OCI-LY3 (cell line): Measurements from ENCODE around the gene VCAN.
"Not testable (repeated sequence)": the region's sequence is repeated elsewhere in the genome, so short reads cannot be mapped to it uniquely, and the experiment has no call there.

Source experiments
- H2AFZ ChIP-seq: fragments of 200-600, 300-600 bp; shearing (Covaris generic); 2 replicates; pipeline ENCODE4 v1.6.0; 2014; ENCODE audit warnings: antibody characterized with exemption, low read depth, low read length
- H3K27ac ChIP-seq: fragments of 200-600, 300-600 bp; sonication (generic); 2 replicates; pipeline ENCODE4 v1.5.1; 2014; ENCODE audit warnings: mild to moderate bottlenecking, low read length, moderate library complexity, mixed read lengths
- H3K27me3 ChIP-seq: fragments of 200-600, 300-600 bp; sonication (generic); 2 replicates; pipeline ENCODE4 v1.6.1; 2014; ENCODE audit warnings: low read depth, low read length, mixed read lengths
- H3K36me3 ChIP-seq: fragments of 200-600, 300-600 bp; sonication (generic); replicated peaks from 2 replicates; pipeline ENCODE3; 2014; ENCODE audit warnings: low read depth, low read length, mixed read lengths
- H3K4me1 ChIP-seq: fragments of 300-600, 200-600 bp; sonication (generic); 2 replicates; pipeline ENCODE4 v1.6.1; 2014; ENCODE audit warnings: low read length, mixed read lengths
- H3K4me2 ChIP-seq: fragments of 200-600, 300-600 bp; sonication (generic); 2 replicates; pipeline ENCODE4 v1.6.1; 2014; ENCODE audit warnings: low read length, mixed read lengths
- H3K4me3 ChIP-seq: fragments of 300-600, 200-600 bp; sonication (generic); 2 replicates; pipeline ENCODE4 v1.5.1; 2014; ENCODE audit warnings: antibody characterized with exemption, mild to moderate bottlenecking, low read length, moderate library complexity
- H3K79me2 ChIP-seq: fragments of 300-600, 200-600 bp; shearing (Covaris generic); 2 replicates; pipeline ENCODE4 v1.6.1; 2014; ENCODE audit warnings: mild to moderate bottlenecking, low read length, mixed read lengths
- H3K9ac ChIP-seq: fragments of 300-600, 200-600 bp; shearing (Covaris generic); 2 replicates; pipeline ENCODE4 v1.6.0; 2014; ENCODE audit warnings: mild to moderate bottlenecking, low read length, moderate library complexity
- H3K9me3 ChIP-seq: fragments of 200-600, 300-600 bp; shearing (Covaris generic); 2 replicates; pipeline ENCODE4 v1.6.1; 2014; ENCODE audit warnings: low read length, mixed read lengths; ENCODE audit not compliant: insufficient read depth
- H4K20me1 ChIP-seq: fragments of 200-600, 300-600 bp; sonication (generic); 2 replicates; pipeline ENCODE4 v1.6.1; 2016; ENCODE audit warnings: low read length, mixed read lengths; ENCODE audit not compliant: insufficient read depth
- EZH2phosphoT487 ChIP-seq: fragments of 200-600 bp; shearing (Covaris generic); IDR thresholded peaks from 2 replicates; pipeline ENCODE4 v1.6.1; 2018; ENCODE audit warnings: antibody characterized with exemption, mixed run types, low read depth
- TF ChIP-seq, protein P1 (sequence below): fragments of 200-600, 300-600 bp; sonication (generic); IDR thresholded peaks from 2 replicates; pipeline ENCODE4 v1.5.1; 2014; ENCODE audit warnings: antibody characterized with exemption, low read length, low read depth

Gene VCAN

GRCh38 chr5:83436276-83436675 lies 35.3 kb upstream of the VCAN start:
- no peak overlapping the region for H3K27ac ChIP-seq
- H3K27me3 ChIP-seq = no peaks in the 10 kb centered on the region
- no peaks in the 10 kb centered on the region for H3K4me1 ChIP-seq
- no peak overlapping the region for H3K4me2 ChIP-seq
- TF ChIP-seq, protein P1, sequence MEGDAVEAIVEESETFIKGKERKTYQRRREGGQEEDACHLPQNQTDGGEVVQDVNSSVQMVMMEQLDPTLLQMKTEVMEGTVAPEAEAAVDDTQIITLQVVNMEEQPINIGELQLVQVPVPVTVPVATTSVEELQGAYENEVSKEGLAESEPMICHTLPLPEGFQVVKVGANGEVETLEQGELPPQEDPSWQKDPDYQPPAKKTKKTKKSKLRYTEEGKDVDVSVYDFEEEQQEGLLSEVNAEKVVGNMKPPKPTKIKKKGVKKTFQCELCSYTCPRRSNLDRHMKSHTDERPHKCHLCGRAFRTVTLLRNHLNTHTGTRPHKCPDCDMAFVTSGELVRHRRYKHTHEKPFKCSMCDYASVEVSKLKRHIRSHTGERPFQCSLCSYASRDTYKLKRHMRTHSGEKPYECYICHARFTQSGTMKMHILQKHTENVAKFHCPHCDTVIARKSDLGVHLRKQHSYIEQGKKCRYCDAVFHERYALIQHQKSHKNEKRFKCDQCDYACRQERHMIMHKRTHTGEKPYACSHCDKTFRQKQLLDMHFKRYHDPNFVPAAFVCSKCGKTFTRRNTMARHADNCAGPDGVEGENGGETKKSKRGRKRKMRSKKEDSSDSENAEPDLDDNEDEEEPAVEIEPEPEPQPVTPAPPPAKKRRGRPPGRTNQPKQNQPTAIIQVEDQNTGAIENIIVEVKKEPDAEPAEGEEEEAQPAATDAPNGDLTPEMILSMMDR = no peak
- TF ChIP-seq EZH2phosphoT487 = no peak
- H3K4me3 ChIP-seq = no peak overlapping the region
- H3K79me2 ChIP-seq = no peaks in the 10 kb centered on the region
- no peaks in the 10 kb centered on the region for H4K20me1 ChIP-seq
- no peak overlapping the region for H2AFZ ChIP-seq
- H3K36me3 ChIP-seq = no peaks in the 10 kb centered on the region
- H3K9me3 ChIP-seq = no peaks in the 10 kb centered on the region
- H3K9ac ChIP-seq = no peak overlapping the region

GRCh38 chr5:83437697-83438096 lies 33.8 kb upstream of the VCAN start:
- H2AFZ ChIP-seq, H3K79me2 ChIP-seq, H3K9me3 ChIP-seq: not testable (repeated sequence)

GRCh38 chr5:83440826-83441225 lies 30.7 kb upstream of the VCAN start:
- Histone ChIP-seq H3K9ac (no peak overlapping the region), H3K36me3 (no peaks in the 10 kb centered on the region), H4K20me1 (no peaks in the 10 kb centered on the region), H3K4me2 (no peak overlapping the region), H3K27ac (no peak overlapping the region), H3K4me3 (no peak overlapping the region), H2AFZ (no peak overlapping the region), H3K27me3 (no peaks in the 10 kb centered on the region), H3K4me1 (no peaks in the 10 kb centered on the region), H3K79me2 (no peaks in the 10 kb centered on the region), H3K9me3 (no peaks in the 10 kb centered on the region)
- TF ChIP-seq, protein P1 = no peak
- no peak for TF ChIP-seq EZH2phosphoT487

More at GRCh38 chr5:83437697-83438096, 33.8 kb upstream of the VCAN start:
- H3K4me3 ChIP-seq, H3K4me2 ChIP-seq, H3K36me3 ChIP-seq, H3K4me1 ChIP-seq, H4K20me1 ChIP-seq, H3K27ac ChIP-seq, H3K27me3 ChIP-seq, H3K9ac ChIP-seq: not testable (repeated sequence)

GRCh38 chr5:83441747-83442146 lies 29.8 kb upstream of the VCAN start:
- Histone ChIP-seq H3K36me3 (no peaks in the 10 kb centered on the region), H3K4me2 (no peak overlapping the region), H3K27me3 (no peaks in the 10 kb centered on the region), H3K9me3 (no peaks in the 10 kb centered on the region), H3K79me2 (no peaks in the 10 kb centered on the region), H3K4me3 (no peak overlapping the region), H3K4me1 (no peaks in the 10 kb centered on the region), H3K27ac (no peak overlapping the region), H3K9ac (no peak overlapping the region), H4K20me1 (no peaks in the 10 kb centered on the region), H2AFZ (no peak overlapping the region)
- TF ChIP-seq, protein P1 = no peak
- TF ChIP-seq EZH2phosphoT487 = no peak

GRCh38 chr5:83443534-83443933 lies 28.0 kb upstream of the VCAN start:
- no peaks in the 10 kb centered on the region for H4K20me1 ChIP-seq

More at GRCh38 chr5:83443534-83443933, 28.0 kb upstream of the VCAN start:
- no peak for TF ChIP-seq EZH2phosphoT487
- TF ChIP-seq, protein P1 = no peak
- Histone ChIP-seq H3K4me3 (no peak overlapping the region), H3K9ac (no peak overlapping the region), H3K4me1 (no peaks in the 10 kb centered on the region), H3K9me3 (no peaks in the 10 kb centered on the region), H3K36me3 (no peaks in the 10 kb centered on the region), H2AFZ (no peak overlapping the region), H3K79me2 (no peaks in the 10 kb centered on the region), H3K4me2 (no peak overlapping the region), H3K27me3 (no peaks in the 10 kb centered on the region), H3K27ac (no peak overlapping the region)
